HG03442 (cell line): ENCODE results near the gene TXNRD1.
"Not testable (repeated sequence)": the region's sequence is repeated elsewhere in the genome, so short reads cannot be mapped to it uniquely, and the experiment has no call there.

ENCODE experiments used
- ATAC-seq: cut with Tn5 transposase; IDR thresholded peaks from one replicate; pipeline ENCODE4 v1.9.1; 2021; ENCODE audit warnings: mild to moderate bottlenecking, moderate library complexity; ENCODE audit not compliant: unreplicated experiment

TXNRD1 gene

GRCh38 chr12:104215638-104216297 lies at the start of gene TXNRD1:
TSS of gene TXNRD1 (plus strand) at chr12:104215779. CDS start at chr12:104215803, 24 bp downstream.
- peak; percentile 88 for ATAC-seq

GRCh38 chr12:104165801-104166200 lies 49.8 kb upstream of the TXNRD1 start:
- ATAC-seq, result no peak

GRCh38 chr12:104166465-104166864 lies 49.1 kb upstream of the TXNRD1 start:
- ATAC-seq, result no peak

- ATAC-seq, result no peak
These were observed 47.8 kb upstream of the TXNRD1 start for GRCh38 chr12:104167519-104168458.

- no peak for ATAC-seq
These were observed 47.0 kb upstream of the TXNRD1 start for GRCh38 chr12:104168596-104168995.

- ATAC-seq, result no peak
These were observed 43.6 kb upstream of the TXNRD1 start for GRCh38 chr12:104171785-104172569.

GRCh38 chr12:104172570-104172947 lies 43.0 kb upstream of the TXNRD1 start:
- no peak for ATAC-seq

- ATAC-seq, result not testable (repeated sequence)
These were observed 41.8 kb upstream of the TXNRD1 start for GRCh38 chr12:104173804-104174203.

GRCh38 chr12:104175726-104176247 lies 39.8 kb upstream of the TXNRD1 start:
- no peak for ATAC-seq

GRCh38 chr12:104177336-104177662 lies 38.3 kb upstream of the TXNRD1 start:
- no peak for ATAC-seq

GRCh38 chr12:104177663-104178501 lies 37.7 kb upstream of the TXNRD1 start:
- no peak for ATAC-seq

- no peak for ATAC-seq
These were observed 35.2 kb upstream of the TXNRD1 start for GRCh38 chr12:104180374-104180773.

- no peak for ATAC-seq
These were observed 34.3 kb upstream of the TXNRD1 start for GRCh38 chr12:104181313-104181712.

- no peak for ATAC-seq
These were observed 33.4 kb upstream of the TXNRD1 start for GRCh38 chr12:104182144-104182543.

GRCh38 chr12:104182621-104183378 lies 32.8 kb upstream of the TXNRD1 start:
- no peak for ATAC-seq

GRCh38 chr12:104183443-104183842 lies 32.1 kb upstream of the TXNRD1 start:
- ATAC-seq, result no peak

GRCh38 chr12:104187446-104188155 lies 28.0 kb upstream of the TXNRD1 start:
- ATAC-seq, result no peak

- ATAC-seq, result no peak
These were observed 27.0 kb upstream of the TXNRD1 start for GRCh38 chr12:104188534-104188933.
